Loucy (cell line): ENCODE measurements around the gene PLA2G7.

Experiments
- CTCF ChIP-seq: fragments of 200-600 bp; sonication (generic); conservative IDR thresholded peaks from 2 replicates; pipeline ENCODE4 v1.5.1; 2014; ENCODE audit warnings: mild to moderate bottlenecking, antibody characterized with exemption, low read length
- EZH2phosphoT487 ChIP-seq: fragments of 200-600 bp; IDR thresholded peaks from 2 replicates; pipeline ENCODE4 v1.6.1; 2018; ENCODE audit warnings: antibody characterized with exemption, mild to moderate bottlenecking, moderate library complexity, borderline replicate concordance

GRCh38 chr6:46772016-46772415 lies 36.8 kb upstream of the PLA2G7 start:
- TF ChIP-seq EZH2phosphoT487 (no peak), CTCF (no peak)
